MM.1S (cell line): Measurements from ENCODE around the gene CKS2.

Experiments used
- DNase-seq: peaks from one replicate; pipeline ENCODE4 v3.0.0-alpha.2; 2015
- H2AFZ ChIP-seq: fragments of 300-600 bp; sonication (generic); 2 replicates; pipeline ENCODE4 v1.6.0; 2016; ENCODE audit warnings: antibody characterized with exemption, low read length
- H3F3A ChIP-seq: fragments of 300-600 bp; sonication (generic); 2 replicates; pipeline ENCODE4 v1.6.1; 2016; ENCODE audit warnings: mild to moderate bottlenecking, antibody characterized with exemption, low read length, moderate library complexity, mixed read lengths; ENCODE audit not compliant: insufficient read depth
- H3K27ac ChIP-seq: fragments of 300-600 bp; sonication (generic); 2 replicates; pipeline ENCODE4 v1.5.1; 2016; ENCODE audit warnings: mild to moderate bottlenecking, low read length
- H3K27me3 ChIP-seq: fragments of 300-600 bp; sonication (generic); replicated peaks from 2 replicates; pipeline ENCODE4 v1.6.0; 2016; ENCODE audit warnings: low read length; ENCODE audit not compliant: insufficient read depth
- H3K36me3 ChIP-seq: fragments of 300-600 bp; sonication (generic); replicated peaks from 2 replicates; pipeline ENCODE4 v1.6.1; 2016; ENCODE audit warnings: mild to moderate bottlenecking, low read length, mixed read lengths; ENCODE audit not compliant: insufficient read depth
- H3K4me1 ChIP-seq: fragments of 300-600 bp; sonication (generic); 2 replicates; pipeline ENCODE4 v1.6.1; 2016; ENCODE audit warnings: low read length, mixed read lengths
- H3K4me2 ChIP-seq: fragments of 300-600 bp; sonication (generic); 2 replicates; pipeline ENCODE4 v1.6.0; 2016; ENCODE audit warnings: low read depth, low read length
- H3K4me3 ChIP-seq: fragments of 300-600 bp; sonication (generic); 2 replicates; pipeline ENCODE4 v1.5.1; 2016; ENCODE audit warnings: low read length, mixed read lengths
- H3K79me2 ChIP-seq: fragments of 300-600 bp; sonication (generic); 2 replicates; pipeline ENCODE4 v1.6.1; 2016; ENCODE audit warnings: mixed run types, low read length, mixed read lengths
- H3K9ac ChIP-seq: fragments of 300-600 bp; sonication (generic); 2 replicates; pipeline ENCODE4 v1.6.1; 2016; ENCODE audit warnings: low read length, mixed read lengths
- H3K9me2 ChIP-seq: fragments of 300-600 bp; sonication (generic); replicated peaks from 2 replicates; pipeline ENCODE4 v1.6.1; 2016; ENCODE audit warnings: mild to moderate bottlenecking, low read length, mixed read lengths; ENCODE audit not compliant: insufficient read depth
- H3K9me3 ChIP-seq: fragments of 300-600 bp; sonication (generic); replicated peaks from 2 replicates; pipeline ENCODE4 v1.6.1; 2016; ENCODE audit warnings: mild to moderate bottlenecking, low read length, mixed read lengths; ENCODE audit not compliant: insufficient read depth
- H4K20me1 ChIP-seq: fragments of 300-600 bp; sonication (generic); 2 replicates; pipeline ENCODE4 v1.6.1; 2016; ENCODE audit warnings: mild to moderate bottlenecking, low read length, moderate library complexity, mixed read lengths; ENCODE audit not compliant: insufficient read depth
- CTCF ChIP-seq: fragments of 300-600 bp; sonication (generic); IDR thresholded peaks from 2 replicates; pipeline ENCODE4 v1.5.1; 2016; ENCODE audit warnings: antibody characterized with exemption, low read length, mixed read lengths
- EZH2 ChIP-seq: fragments of 300-600 bp; sonication (generic); optimal IDR thresholded peaks from 2 replicates; pipeline ENCODE3; 2017; ENCODE audit warnings: low read depth, mild to moderate bottlenecking, antibody characterized with exemption, low read length, mixed read lengths
- EZH2phosphoT487 ChIP-seq: fragments of 300-600 bp; sonication (generic); IDR thresholded peaks from 2 replicates; pipeline ENCODE4 v1.6.1; 2018; ENCODE audit warnings: antibody characterized with exemption, low read length

Gene CKS2

GRCh38 chr9:89345476-89345875 is 34.5 kb downstream of the CKS2 start:
- no peak for DNase-seq
- Histone ChIP-seq H3K4me3 (no peak overlapping the region), H3K9ac (no peak overlapping the region), H4K20me1 (no peaks in the 10 kb centered on the region), H3K9me2 (no peaks in the 10 kb centered on the region), H3K27ac (no peak overlapping the region), H3K27me3 (no peaks in the 10 kb centered on the region), H2AFZ (no peak overlapping the region), H3K9me3 (no peaks in the 10 kb centered on the region), H3K4me2 (no peak overlapping the region), H3K4me1 (peaks cover 20% of the 10 kb centered on the region), H3F3A (peaks cover 12% of the 10 kb centered on the region), H3K36me3 (peaks cover 10% of the 10 kb centered on the region), H3K79me2 (peaks cover 26% of the 10 kb centered on the region)
- TF ChIP-seq CTCF (no peak), EZH2phosphoT487 (no peak), EZH2 (no peak)

- TF ChIP-seq EZH2phosphoT487 = no peak
- H3K9me3 ChIP-seq = no peaks in the 10 kb centered on the region
- H3K9me2 ChIP-seq = no peaks in the 10 kb centered on the region
- no peaks in the 10 kb centered on the region for H3K27me3 ChIP-seq
- H3F3A ChIP-seq = no peaks in the 10 kb centered on the region; the same call in 1 of the 2 replicates
- H3K9ac ChIP-seq = no peak overlapping the region
- peaks cover 18% of the 10 kb centered on the region for H3K36me3 ChIP-seq
- no peaks in the 10 kb centered on the region for H4K20me1 ChIP-seq
- H3K27ac ChIP-seq = no peak overlapping the region
- no peak overlapping the region for H3K4me2 ChIP-seq
- peaks cover 14% of the 10 kb centered on the region for H3K4me1 ChIP-seq
- no peak for DNase-seq
- peaks cover 20% of the 10 kb centered on the region for H3K79me2 ChIP-seq
- no peak overlapping the region for H2AFZ ChIP-seq
- no peak overlapping the region for H3K4me3 ChIP-seq
Observed at GRCh38 chr9:89346696-89347095, 35.7 kb downstream of the CKS2 start.

- H3K9ac ChIP-seq = no peak overlapping the region
- no peak overlapping the region for H3K27ac ChIP-seq
- peaks cover 21% of the 10 kb centered on the region for H3K79me2 ChIP-seq
- TF ChIP-seq EZH2phosphoT487 (no peak), EZH2 (no peak), CTCF (no peak)
- H3K9me3 ChIP-seq = no peaks in the 10 kb centered on the region
- H2AFZ ChIP-seq = no peak overlapping the region
- DNase-seq = no peak
- H3K4me2 ChIP-seq = no peak overlapping the region
- no peaks in the 10 kb centered on the region for H3K27me3 ChIP-seq
- peaks cover 15% of the 10 kb centered on the region for H3K4me1 ChIP-seq
- no peaks in the 10 kb centered on the region for H3F3A ChIP-seq
- no peak overlapping the region for H3K4me3 ChIP-seq
- H4K20me1 ChIP-seq = no peaks in the 10 kb centered on the region
- H3K9me2 ChIP-seq = no peaks in the 10 kb centered on the region
- H3K36me3 ChIP-seq = peaks cover 17% of the 10 kb centered on the region
Observed at GRCh38 chr9:89347651-89348050, 36.7 kb downstream of the CKS2 start.

GRCh38 chr9:89349607-89350006 is 38.6 kb downstream of the CKS2 start:
- no peak overlapping the region for H2AFZ ChIP-seq
- H3K9me2 ChIP-seq = no peaks in the 10 kb centered on the region
- no peak overlapping the region for H3K4me2 ChIP-seq
- peaks cover 16% of the 10 kb centered on the region for H3K36me3 ChIP-seq
- DNase-seq = no peak
- no peaks in the 10 kb centered on the region for H4K20me1 ChIP-seq
- no peaks in the 10 kb centered on the region for H3K27me3 ChIP-seq
- no peak for TF ChIP-seq EZH2phosphoT487
- TF ChIP-seq CTCF = no peak
- no peak for TF ChIP-seq EZH2
- peaks cover 26% of the 10 kb centered on the region for H3K79me2 ChIP-seq
- peaks cover 20% of the 10 kb centered on the region for H3K4me1 ChIP-seq
- H3F3A ChIP-seq = no peaks in the 10 kb centered on the region
- H3K4me3 ChIP-seq = no peak overlapping the region
- H3K27ac ChIP-seq = no peak overlapping the region
- no peaks in the 10 kb centered on the region for H3K9me3 ChIP-seq
- no peak overlapping the region for H3K9ac ChIP-seq
